GM06990 (cell line): ENCODE measurements around the gene RPS4Y1.

Experiments used
- DNase-seq: peaks from one replicate; pipeline ENCODE4 v3.0.0-alpha.2; 2011; ENCODE audit not compliant: insufficient read length; ENCODE audit errors: extremely low read depth
- H3K27me3 ChIP-seq: replicated peaks from 2 replicates; pipeline ENCODE4 v1.6.0; 2011; ENCODE audit warnings: low read length; ENCODE audit not compliant: control insufficient read depth, insufficient read depth
- H3K36me3 ChIP-seq: 2 replicates; pipeline ENCODE4 v1.5.1; 2011; ENCODE audit warnings: low read length; ENCODE audit not compliant: control insufficient read depth, insufficient read depth
- H3K4me3 ChIP-seq: replicated peaks from 2 replicates; pipeline ENCODE4 v1.5.1; 2011; ENCODE audit warnings: low read depth, mild to moderate bottlenecking, control low read depth, low read length
- CTCF ChIP-seq: IDR thresholded peaks from 2 replicates; pipeline ENCODE4 v1.5.1; 2011; ENCODE audit warnings: low read length, control low read depth, mild to moderate bottlenecking, inconsistent platforms; ENCODE audit not compliant: insufficient read depth, poor library complexity, severe bottlenecking

Gene RPS4Y1

GRCh38 chrY:2828497-2828896 lies 12.9 kb upstream of the RPS4Y1 start:
- no peaks in the 10 kb centered on the region for H3K27me3 ChIP-seq
- TF ChIP-seq CTCF: no peak
- DNase-seq: no peak
- no peaks in the 10 kb centered on the region for H3K36me3 ChIP-seq
- H3K4me3 ChIP-seq: no peak overlapping the region

- TF ChIP-seq CTCF: no peak
- DNase-seq: no peak
- Histone ChIP-seq H3K36me3 (no peaks in the 10 kb centered on the region), H3K4me3 (no peak overlapping the region), H3K27me3 (no peaks in the 10 kb centered on the region)
Observed at GRCh38 chrY:2835230-2835629, 6.2 kb upstream of the RPS4Y1 start.

- no peak for TF ChIP-seq CTCF
- DNase-seq: no peak
- Histone ChIP-seq H3K4me3 (no peak overlapping the region), H3K27me3 (no peaks in the 10 kb centered on the region), H3K36me3 (no peaks in the 10 kb centered on the region)
Observed at GRCh38 chrY:2837078-2837477, 4.3 kb upstream of the RPS4Y1 start.

GRCh38 chrY:2837932-2838331 lies 3.5 kb upstream of the RPS4Y1 start:
- no peak overlapping the region for H3K4me3 ChIP-seq
- H3K36me3 ChIP-seq: no peaks in the 10 kb centered on the region
- DNase-seq: no peak
- no peak for TF ChIP-seq CTCF
- H3K27me3 ChIP-seq: no peaks in the 10 kb centered on the region

- H3K4me3 ChIP-seq: no peak overlapping the region
- no peak for TF ChIP-seq CTCF
- H3K36me3 ChIP-seq: no peaks in the 10 kb centered on the region
- H3K27me3 ChIP-seq: no peaks in the 10 kb centered on the region
- no peak for DNase-seq
Observed at GRCh38 chrY:2846791-2847190, 5.4 kb downstream of the RPS4Y1 start.

GRCh38 chrY:2848384-2848783 lies 7.0 kb downstream of the RPS4Y1 start:
- Histone ChIP-seq H3K4me3 (no peak overlapping the region), H3K36me3 (no peaks in the 10 kb centered on the region)
- DNase-seq: no peak

More at GRCh38 chrY:2848384-2848783, 7.0 kb downstream of the RPS4Y1 start:
- TF ChIP-seq CTCF: no peak
- H3K27me3 ChIP-seq: no peaks in the 10 kb centered on the region
